ENCODE data around the gene BTBD7. TPM values are rescaled to one million over a fixed set of nuclear protein-coding genes. Genes with fewer than 3 reads are reported as not detected.
A peak's percentile ranks its signal among the peaks of the same experiment; 100 is the strongest.
"Not testable (repeated sequence)": the region's sequence is repeated elsewhere in the genome, so short reads cannot be mapped to it uniquely, and the experiment has no call there.

The BTBD7 gene
- polyA plus RNA-seq (ENCODE audit: insufficient read length): 19.3 TPM

GRCh38 chr14:93332853-93333630 is at the start of gene BTBD7:
Gene BTBD7, minus strand, starts transcription at chr14:93333036. Its CDS starts 36,985 bp downstream, at chr14:93296051.
- peak; percentile 98 for DNase-seq

DNA sequence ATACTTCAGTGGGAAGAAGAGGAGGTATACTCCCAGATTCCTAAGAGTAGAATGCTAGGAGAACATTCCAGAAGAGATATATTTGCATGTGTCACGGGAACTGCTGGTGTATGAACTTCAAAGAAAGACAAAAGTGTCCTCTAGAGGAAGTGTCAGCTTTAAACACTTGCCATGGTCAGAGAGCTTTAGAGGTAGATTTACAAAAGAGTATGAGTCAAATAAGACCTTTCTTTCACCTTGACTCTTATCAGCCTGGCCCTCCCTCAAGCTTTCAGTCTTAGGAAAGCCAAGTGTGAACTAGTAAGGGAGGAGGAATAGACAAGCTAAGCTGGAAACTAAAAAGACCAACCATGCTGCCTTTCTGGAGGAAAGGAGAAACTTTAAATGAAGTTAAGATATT is 48.8 kb upstream of the BTBD7 start:
- DNase-seq: no peak

- DNase-seq: no peak
Measured at GRCh38 chr14:93379831-93380230, 47.0 kb upstream of the BTBD7 start.

DNA sequence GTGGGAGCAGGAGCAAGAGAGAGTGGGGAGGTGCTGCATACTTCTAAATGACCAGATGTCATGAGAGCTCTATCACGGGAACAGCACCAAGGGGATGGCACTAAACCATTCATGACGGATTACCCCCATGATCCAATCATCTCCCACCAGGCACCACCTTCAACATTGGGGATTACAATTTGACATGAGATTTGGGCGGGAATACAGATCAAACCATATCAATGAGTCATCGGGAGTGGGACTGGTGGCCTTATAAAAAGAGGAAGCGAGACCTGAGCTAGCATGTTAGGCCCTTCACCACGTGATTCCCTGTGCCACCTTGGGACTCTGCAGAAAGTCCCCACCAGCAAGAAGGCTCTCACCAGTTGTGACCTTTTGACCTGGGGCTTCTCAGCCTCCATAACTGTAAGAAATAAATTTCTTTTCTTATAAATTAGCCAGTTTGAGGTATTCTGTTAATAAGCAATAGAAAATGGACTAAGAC is 42.9 kb upstream of the BTBD7 start:
- DNase-seq: no peak

GRCh38 chr14:93369713-93370266 is 37.0 kb upstream of the BTBD7 start:
- no peak for DNase-seq

DNA sequence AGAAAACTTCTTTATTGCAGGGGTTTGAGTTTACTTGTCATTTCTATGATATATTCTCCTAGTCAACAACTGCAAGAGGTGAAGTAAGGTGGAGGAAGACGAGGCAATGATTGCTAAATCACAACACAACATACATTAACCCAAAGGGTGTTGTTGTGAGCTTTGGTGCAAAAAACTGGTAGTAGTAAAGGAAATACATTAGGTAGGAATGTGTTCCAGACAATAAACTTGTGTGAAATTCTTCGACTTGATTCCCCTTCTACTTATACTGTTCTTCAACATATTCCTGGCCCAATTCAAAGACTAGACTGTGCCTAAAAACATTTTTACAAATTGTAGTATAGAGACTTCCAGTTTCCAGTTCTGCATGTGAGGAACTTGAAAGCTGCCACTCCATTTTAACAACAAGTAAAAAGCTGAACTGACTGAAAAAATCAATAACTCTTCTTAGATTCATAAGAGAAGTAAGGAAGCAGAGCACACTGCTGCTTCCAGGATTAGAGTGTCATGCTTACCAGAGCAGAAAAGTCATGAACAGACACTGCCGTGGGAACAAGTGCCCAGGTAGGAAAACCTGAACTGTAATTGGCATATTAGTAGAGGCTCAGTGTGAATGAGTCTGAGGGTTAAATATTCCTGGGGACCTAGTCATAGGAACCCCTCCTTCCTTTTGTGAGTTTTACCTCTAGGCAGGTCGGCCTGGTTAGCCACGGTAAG is 36.3 kb upstream of the BTBD7 start:
- peak; percentile 1 for DNase-seq

GRCh38 chr14:93354873-93355272 is 22.0 kb upstream of the BTBD7 start:
- DNase-seq: not testable (repeated sequence)

GRCh38 chr14:93348292-93348691 is 15.5 kb upstream of the BTBD7 start:
- DNase-seq: no peak

DNA sequence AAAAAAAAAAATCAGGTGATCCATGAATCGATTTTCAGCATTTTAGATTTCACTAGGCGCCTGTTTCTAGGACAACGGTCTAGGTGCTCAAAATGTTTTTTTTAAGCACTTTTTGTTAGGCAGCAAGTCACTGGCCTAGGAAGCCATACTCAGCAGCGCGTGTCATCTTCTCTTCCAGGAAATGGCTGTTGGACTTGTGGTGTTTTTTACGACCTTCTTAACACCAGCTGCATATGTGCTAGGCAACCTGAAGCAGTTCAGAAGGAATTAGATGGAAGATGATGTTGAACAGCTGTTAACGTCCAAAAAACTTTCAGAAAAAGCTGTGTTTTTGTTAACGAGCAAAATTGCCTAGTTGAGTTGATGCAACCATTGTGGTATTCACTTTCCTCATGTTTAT is 15.0 kb upstream of the BTBD7 start:
- DNase-seq: no peak

DNA sequence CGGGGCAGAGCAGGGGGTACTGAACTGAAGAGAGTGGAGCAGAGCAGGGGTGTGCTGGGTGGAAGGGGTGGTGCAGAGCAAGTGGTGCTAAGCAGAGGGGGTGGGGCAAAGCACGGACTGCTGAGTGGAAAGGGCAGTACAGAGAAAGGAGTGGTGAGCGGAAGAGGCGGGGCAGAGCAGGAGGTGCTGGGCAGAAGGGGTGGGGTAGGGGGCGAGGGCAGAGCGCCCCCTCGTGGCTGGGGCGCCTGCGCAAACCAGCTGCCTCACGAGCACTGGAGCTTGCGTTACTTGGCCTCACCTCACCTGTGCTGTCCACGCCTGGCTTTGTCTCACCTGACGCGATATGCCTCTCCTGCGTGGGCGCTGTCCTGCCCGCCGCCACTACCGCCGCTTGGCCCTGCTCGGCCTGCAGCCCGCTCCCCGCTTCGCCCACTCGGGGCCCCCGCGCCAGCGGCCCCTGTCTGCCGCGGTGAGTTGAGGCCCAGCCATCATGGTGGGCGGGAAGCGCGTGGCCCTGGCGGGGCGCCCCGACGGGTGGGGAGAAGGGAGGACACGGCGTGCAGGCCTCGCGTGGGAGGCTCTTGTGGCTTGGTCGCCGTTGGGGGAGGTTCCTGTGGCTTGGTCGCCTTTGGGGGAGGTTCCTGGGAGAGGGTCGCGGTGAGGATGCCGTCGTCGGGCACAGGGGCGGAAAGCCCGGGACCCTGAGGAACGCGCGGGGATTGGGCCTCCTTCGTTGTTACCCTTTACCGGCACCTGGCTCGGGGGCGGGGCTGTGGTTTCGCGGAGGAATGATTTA is 14.3 kb upstream of the BTBD7 start, which contains the start of gene COX8C:
TSS of gene COX8C (plus strand) at position 257 of the 796 bp plus-strand sequence. CDS start at position 344, 87 bp downstream.
- DNase-seq: no peak

DNA sequence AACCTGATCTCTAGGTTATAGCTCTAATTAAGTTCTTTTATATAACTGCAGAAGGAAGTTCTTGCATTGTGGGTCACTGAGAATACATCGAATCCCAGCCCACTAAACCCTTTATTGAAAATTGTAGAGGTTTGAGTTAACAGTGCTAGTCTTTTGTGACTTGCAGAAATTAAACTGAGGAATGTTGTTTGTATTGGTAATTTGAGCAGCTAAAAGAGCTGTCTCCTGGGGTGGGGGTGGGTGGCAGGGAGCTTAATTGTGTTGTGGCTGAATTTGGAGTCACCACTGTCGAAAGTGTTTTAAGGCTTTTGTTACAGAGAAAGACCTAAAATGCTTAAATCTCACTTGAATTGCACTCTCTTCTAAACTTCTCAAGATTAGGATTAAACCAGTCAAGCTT is 11.0 kb upstream of the BTBD7 start:
- DNase-seq: no peak

GRCh38 chr14:93343266-93343665 is 10.4 kb upstream of the BTBD7 start:
- DNase-seq: no peak

- no peak for DNase-seq
Measured at GRCh38 chr14:93337884-93338283, 5.0 kb upstream of the BTBD7 start.

GRCh38 chr14:93337143-93337753 is 4.4 kb upstream of the BTBD7 start:
- DNase-seq: no peak

DNA sequence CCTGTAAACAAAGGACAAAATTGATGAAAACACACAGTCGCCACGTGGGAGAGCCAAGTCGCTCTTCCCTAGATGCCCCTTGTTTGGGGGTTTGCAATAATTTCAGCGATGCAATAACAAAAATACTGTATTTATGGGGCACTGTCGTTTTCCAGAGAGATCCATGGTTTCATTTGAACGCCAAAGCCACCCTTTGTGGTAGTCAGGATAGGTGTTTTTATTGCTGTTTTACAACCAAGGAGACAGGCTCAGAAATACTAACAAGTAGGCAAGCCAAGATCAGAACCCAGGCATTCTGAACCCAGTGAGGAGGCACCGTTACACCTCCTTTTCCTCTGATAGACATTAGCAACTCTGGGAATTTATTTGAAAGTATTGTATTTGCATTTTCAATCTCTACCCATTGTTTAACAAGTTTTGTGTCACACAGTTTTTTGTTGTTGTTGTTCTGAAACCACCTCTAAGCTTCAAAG is 831 bp upstream of the BTBD7 start:
- no peak for DNase-seq

DNA sequence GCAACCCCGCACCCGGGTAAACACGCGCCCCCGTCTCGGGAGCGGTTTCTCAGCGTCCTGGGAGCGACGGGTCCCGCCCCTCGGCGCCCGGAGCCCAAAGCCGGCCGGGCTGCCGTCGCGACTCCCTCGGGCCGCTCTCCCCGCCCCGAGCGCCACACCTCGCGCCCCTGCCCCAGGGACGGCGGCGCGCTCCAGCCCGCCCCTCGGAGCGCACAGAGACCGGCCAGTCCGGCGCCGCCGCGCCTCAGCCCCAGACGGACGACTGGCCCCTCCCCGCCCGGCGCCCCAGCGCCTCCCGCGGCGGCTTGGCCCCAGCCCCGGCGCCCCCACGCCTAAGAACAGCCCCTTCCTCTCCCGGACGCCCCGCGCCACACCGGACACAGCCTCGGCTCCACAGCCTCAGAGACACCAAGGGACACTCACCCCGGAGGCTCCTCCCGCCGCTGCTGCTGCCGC is 411 bp downstream of the BTBD7 start:
- DNase-seq: peak; percentile 35

- no peak for DNase-seq
Measured at GRCh38 chr14:93331728-93332396, 974 bp downstream of the BTBD7 start.

- no peak for DNase-seq
Measured at GRCh38 chr14:93331002-93331727, 1.7 kb downstream of the BTBD7 start.

GRCh38 chr14:93330609-93331000 is 2.2 kb downstream of the BTBD7 start:
- no peak for DNase-seq

DNA sequence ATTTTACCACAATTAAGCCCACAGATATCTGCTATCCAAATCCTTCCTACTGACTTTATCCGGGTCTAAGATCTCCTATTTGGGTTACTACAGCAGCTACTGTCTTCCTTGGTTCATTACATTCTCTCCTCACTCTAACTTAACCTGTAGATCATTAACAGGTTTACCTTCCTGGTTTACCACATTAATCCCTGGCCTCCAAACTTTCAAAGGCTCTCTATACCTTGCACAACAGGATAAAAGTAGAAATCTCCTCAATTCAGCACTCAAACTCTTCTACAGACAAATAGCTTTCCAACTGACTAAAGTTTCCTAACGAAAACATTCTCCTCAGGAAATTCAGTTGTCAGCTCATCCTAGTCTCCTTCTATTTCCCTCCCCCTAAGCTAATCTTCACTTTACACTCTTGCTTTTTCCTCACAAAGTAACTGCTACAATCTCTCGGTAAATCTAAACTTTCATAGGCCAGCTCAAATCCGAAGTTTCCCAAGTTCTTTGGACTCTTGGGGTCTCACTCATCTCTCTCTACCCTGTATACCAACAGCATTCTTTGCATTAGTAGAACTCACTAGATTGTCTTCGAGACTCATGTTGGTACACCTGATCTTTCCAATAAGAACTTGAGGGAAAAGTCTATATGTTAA is 2.7 kb downstream of the BTBD7 start:
- no peak for DNase-seq

All from hindlimb muscle (tissue), 1 donor.